GM12873 (cell line): ENCODE data around the gene KLHL41.

Source experiments
- TF ChIP-seq, protein P1 (sequence below): IDR thresholded peaks from 2 replicates; pipeline ENCODE4 v1.5.1; 2012; ENCODE audit warnings: low read depth, mild to moderate bottlenecking, moderate library complexity, low read length, control low read depth; ENCODE audit not compliant: insufficient read depth; ENCODE audit errors: missing control alignments

KLHL41 gene

DNA sequence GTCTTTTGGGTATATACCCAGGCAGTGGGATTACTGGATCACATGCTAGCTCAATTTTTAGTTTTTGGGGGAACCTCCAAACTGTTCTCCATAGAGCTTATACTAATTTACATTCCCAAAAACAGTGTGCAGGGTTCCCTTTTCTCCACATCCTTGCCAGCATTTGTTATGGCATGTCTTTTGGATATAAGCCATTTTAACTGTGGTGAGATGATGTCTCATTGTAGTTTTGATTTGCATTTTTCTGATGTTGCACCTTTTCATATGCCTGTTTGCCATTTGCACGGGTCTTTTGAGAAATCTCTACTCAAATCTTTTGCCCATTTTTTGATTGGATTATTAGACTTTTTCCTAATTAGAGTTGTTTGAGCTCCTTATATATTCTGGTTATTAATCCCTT is 56.2 kb downstream of the KLHL41 start:
- TF ChIP-seq, protein P1, sequence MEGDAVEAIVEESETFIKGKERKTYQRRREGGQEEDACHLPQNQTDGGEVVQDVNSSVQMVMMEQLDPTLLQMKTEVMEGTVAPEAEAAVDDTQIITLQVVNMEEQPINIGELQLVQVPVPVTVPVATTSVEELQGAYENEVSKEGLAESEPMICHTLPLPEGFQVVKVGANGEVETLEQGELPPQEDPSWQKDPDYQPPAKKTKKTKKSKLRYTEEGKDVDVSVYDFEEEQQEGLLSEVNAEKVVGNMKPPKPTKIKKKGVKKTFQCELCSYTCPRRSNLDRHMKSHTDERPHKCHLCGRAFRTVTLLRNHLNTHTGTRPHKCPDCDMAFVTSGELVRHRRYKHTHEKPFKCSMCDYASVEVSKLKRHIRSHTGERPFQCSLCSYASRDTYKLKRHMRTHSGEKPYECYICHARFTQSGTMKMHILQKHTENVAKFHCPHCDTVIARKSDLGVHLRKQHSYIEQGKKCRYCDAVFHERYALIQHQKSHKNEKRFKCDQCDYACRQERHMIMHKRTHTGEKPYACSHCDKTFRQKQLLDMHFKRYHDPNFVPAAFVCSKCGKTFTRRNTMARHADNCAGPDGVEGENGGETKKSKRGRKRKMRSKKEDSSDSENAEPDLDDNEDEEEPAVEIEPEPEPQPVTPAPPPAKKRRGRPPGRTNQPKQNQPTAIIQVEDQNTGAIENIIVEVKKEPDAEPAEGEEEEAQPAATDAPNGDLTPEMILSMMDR = no peak

DNA sequence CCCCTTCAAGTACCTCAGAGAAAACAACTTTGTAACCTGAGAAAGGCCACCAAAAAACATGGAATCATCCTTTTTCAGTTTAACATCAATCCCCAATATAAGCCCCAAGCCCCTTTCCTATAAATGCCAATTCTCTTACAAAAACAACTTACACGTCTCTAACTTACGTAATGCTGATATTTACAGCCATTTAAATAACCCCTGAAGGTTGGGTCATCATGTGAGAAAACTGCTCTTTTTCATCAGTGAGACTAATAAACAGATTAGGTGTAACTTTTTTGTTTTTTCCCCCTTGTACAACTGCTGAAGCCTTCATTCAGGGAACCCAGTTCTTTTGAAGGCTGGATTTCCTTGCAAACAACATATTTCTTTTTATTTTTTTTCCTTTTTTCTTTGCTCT is 60.4 kb downstream of the KLHL41 start:
- TF ChIP-seq, protein P1 = no peak

DNA sequence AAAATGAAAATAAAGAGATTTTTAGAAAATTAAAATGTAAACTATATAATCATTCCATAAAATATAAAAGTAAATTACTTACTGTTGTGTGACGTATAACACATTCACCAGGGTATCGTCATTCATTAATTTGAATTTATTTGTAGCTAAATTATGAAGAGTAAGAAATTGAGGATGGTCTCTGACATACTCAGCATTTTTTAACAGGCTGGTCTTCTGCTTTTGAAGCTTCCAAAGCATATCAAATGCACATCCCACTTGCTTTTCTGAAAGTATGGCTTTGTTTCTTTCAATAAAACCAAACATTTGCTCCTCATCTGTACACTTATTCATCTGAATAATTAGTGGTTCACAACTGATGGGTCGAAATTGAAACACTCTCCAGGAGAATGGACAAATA is 62.1 kb downstream of the KLHL41 start:
- TF ChIP-seq, protein P1 = no peak

DNA sequence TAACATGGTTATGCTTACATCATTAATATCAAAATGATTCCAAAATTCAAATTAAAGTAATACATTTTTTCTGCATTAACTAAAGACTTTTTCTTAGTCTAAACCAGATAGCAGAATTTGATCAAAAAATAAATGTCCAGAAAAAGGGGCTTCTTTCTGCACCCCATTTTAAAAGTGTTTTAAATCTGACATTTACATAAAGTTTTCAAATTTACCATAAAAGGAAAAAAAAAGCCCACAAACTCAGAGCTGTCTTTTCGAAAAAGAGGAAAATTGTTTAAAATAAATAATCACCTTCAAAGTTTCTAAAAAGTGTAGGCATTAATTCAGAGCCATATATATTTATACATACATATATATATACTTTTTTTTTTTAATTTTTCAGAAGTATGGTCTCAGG is 62.7 kb downstream of the KLHL41 start:
- TF ChIP-seq, protein P1 = no peak

DNA sequence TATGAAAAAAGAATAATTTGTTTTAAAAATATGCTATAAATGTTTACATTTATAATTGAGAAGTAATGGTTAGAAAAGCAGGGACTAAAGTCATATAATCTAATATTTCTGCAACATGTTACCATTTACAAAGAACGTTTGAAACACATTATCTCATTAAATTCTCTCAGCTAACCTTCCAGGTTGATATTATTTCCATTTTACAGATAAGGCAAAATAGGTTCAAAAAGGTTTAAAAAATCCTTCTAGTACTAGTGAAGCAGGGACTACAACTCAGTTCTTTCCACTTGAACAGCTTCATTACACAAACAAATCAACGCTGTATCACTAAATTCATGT is 63.3 kb downstream of the KLHL41 start:
- TF ChIP-seq, protein P1 = no peak

DNA sequence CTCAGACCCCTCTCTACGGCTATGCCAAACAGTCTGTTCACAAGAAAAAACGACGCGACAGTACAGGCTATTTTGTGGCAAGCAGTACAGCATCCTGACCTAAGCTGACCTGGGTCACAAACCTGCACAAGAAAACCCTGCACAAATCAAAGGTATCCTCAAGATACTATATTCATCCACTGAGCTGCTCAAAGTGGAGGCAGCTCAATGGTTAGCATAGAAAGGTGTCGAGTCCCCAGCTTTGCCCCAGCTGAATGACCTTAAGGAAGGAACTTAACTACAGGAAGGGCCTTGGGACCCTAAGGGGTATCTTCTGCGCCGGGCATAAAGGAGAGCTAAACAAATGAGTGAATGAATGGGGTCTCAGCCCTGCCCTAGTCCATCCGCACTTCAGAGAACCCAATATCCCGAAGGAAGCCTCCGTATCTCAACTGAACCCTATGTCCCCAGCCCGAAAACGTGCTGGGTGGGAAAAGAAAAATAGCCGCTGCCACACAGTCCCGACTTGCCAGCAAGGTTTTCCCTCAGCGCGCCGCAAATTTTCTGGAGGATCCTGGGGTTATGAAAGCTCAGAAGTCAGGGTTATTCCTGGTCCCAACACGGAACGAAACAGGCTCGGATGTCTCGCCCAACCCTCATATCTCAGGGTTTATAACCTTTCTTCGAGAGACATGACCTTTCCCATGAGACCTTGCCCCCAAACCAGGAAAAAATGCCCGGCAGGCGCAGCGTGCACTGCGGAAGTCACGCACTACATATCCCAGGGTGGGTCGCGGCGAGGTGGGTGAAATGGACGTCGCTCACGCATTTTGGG is 63.9 kb downstream of the KLHL41 start, which contains the start of gene FASTKD1:
Gene FASTKD1, minus strand, starts transcription at position 706 of the 814 bp plus-strand sequence. CDS start 1,836 bp downstream, outside the sequence.
- TF ChIP-seq, protein P1 = no peak

DNA sequence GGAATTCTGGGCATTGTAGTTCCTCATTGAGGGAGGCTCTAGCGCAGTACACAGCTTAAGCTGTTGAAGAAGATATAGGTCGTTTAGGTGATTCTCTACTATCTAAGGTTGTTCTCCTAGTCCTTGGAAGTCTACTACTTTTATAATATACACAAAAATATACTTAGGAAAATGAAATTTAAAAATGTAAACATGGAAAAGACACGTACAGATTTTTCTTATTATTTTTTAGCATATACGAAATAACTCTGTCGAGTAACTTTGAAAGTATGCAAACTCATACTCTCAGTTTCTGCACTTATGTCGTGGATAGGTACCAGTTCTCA is 64.4 kb downstream of the KLHL41 start:
- TF ChIP-seq, protein P1 = no peak
